Neural progenitor cell (in vitro differentiated cells): ENCODE data around the gene TMEM243.

ENCODE experiments used
- CTCF ChIP-seq: fragments of 200-600 bp; sonication (generic); IDR thresholded peaks from 2 replicates; pipeline ENCODE4 v1.5.1; 2017; ENCODE audit warnings: antibody characterized with exemption, mild to moderate bottlenecking
- EZH2phosphoT487 ChIP-seq: fragments of 200-600 bp; sonication (generic); IDR thresholded peaks from 2 replicates; pipeline ENCODE4 v1.6.1; 2017; ENCODE audit warnings: antibody characterized with exemption

DNA sequence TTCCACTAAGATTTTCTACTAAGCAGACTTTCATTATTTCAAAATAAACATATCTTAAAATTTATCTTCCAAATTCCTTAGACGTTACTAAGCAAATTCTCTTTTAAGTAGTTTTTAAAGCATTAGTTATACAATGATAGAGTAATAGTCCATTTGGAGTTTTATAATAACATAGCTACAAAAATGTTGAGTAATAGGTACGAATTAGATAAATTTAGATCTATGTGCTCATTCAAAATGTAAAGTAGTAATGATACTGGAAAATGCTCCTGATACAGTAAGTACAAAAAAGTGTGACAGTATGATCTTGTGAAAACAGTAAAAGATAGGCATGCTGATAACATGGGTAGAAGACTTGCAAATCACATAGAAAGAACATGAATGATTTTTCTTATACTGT, 62.8 kb downstream of the TMEM243 start:
- TF ChIP-seq CTCF = no peak
- no peak for TF ChIP-seq EZH2phosphoT487
